ES-I3 (cell line): Measurements from ENCODE around the gene GINS1.

Experiments used
- H3K36me3 ChIP-seq: 2 replicates; pipeline ENCODE4 v1.6.1; 2013; ENCODE audit warnings: mild to moderate bottlenecking, low read length, control low read depth, moderate library complexity; ENCODE audit not compliant: insufficient read depth
- H3K4me1 ChIP-seq: 2 replicates; pipeline ENCODE4 v1.6.1; 2013; ENCODE audit warnings: mild to moderate bottlenecking, control low read depth, low read length; ENCODE audit not compliant: insufficient read depth
- H3K9ac ChIP-seq: 2 replicates; pipeline ENCODE4 v1.6.1; 2013; ENCODE audit warnings: low read depth, mild to moderate bottlenecking, low read length, moderate library complexity
- H3K9me3 ChIP-seq: 2 replicates; pipeline ENCODE4 v1.6.1; 2013; ENCODE audit warnings: mild to moderate bottlenecking, low read length, moderate library complexity; ENCODE audit not compliant: control insufficient read depth, insufficient read depth

Gene GINS1

GRCh38 chr20:25378189-25378883 is 29.1 kb upstream of the GINS1 start:
- no peaks in the 10 kb centered on the region for H3K9me3 ChIP-seq
- no peak overlapping the region for H3K9ac ChIP-seq
- H3K36me3 ChIP-seq, result no peaks in the 10 kb centered on the region; the same call in 1 of the 2 replicates
- H3K4me1 ChIP-seq, result no peaks in the 10 kb centered on the region

DNA sequence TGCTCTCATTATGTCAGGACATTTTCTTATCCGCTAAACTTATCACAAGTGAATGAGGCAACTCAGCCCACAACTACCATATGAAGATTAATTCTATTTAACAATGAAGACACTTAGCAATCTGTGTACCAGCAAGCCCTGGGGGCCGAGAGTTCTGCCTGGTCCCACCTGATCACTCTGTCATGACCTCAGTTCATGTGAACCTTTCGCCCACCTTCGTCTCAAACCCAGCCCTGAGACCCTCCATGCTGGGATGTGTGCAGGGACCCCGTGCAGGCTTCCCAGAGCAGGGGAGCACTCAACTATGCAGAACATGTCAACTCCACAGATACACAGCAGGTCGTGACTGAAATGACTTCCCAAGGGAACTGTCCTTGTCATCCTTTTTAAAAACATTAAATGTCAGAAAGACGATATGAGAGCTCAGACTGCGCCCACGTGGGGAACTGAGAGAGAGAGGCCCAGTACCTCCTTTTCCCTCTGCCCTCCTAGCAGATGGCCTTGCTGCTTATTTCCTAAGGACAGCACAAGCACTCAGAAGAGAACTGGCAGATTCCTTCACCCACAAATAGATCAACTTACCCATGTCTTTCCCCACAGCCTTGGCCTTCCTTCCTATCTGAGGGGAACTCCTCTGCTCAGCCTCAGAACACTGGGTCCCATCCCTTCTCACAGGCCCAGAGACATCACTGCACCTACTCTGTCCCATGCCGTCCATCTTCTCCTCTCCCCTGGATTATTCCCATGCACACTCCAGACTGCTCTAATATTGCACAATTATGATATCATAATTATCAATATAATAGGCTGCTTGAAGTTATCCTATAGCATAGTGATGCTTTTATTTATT is 28.4 kb upstream of the GINS1 start:
- no peak overlapping the region for H3K9ac ChIP-seq
- H3K36me3 ChIP-seq, result no peaks in the 10 kb centered on the region; the same call in 1 of the 2 replicates
- no peaks in the 10 kb centered on the region for H3K9me3 ChIP-seq
- H3K4me1 ChIP-seq, result no peaks in the 10 kb centered on the region

- no peak overlapping the region for H3K9ac ChIP-seq
- H3K4me1 ChIP-seq, result no peaks in the 10 kb centered on the region
- no peaks in the 10 kb centered on the region for H3K36me3 ChIP-seq
- no peaks in the 10 kb centered on the region for H3K9me3 ChIP-seq
Observed at GRCh38 chr20:25380945-25381614, 26.4 kb upstream of the GINS1 start.

DNA sequence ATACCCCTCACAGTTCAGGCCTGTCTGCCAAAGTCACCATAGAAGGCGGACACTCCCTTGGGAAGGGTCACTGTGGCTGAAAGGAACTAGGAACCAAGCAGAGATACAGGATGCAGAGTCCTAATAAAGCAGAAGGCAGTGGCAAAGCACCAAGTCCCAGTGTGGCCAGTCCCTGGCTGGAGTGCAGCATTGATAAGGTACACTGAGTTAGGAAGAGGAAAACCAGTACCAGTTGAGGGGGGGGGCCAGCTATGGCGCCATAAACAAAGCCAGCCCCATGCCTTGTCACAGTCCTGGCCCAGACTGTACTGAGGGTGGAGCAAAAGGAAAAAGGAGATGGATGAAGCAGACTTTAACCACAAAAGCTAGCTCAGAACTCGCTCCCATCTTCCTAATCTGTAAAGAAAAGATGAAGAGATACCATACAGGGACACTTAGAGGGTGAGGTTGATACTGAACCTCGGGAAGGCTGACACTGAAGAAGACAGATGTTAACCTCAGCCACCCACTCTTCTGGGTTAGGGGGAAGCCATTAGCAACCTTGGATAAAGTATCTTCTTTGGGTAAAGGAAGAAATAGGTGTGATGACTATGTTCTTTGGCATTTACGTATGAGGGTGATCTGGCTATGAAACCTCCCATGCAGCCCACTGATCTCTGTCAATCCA is 24.6 kb upstream of the GINS1 start:
- H3K9ac ChIP-seq, result no peak overlapping the region
- H3K36me3 ChIP-seq, result no peaks in the 10 kb centered on the region
- H3K4me1 ChIP-seq, result no peaks in the 10 kb centered on the region
- H3K9me3 ChIP-seq, result no peaks in the 10 kb centered on the region

- Histone ChIP-seq H3K4me1 (no peaks in the 10 kb centered on the region; the same call in 1 of the 2 replicates), H3K36me3 (no peaks in the 10 kb centered on the region), H3K9me3 (no peaks in the 10 kb centered on the region), H3K9ac (peak overlapping the region; percentile 90)
Observed at GRCh38 chr20:25389401-25389857, 18.0 kb upstream of the GINS1 start.

DNA sequence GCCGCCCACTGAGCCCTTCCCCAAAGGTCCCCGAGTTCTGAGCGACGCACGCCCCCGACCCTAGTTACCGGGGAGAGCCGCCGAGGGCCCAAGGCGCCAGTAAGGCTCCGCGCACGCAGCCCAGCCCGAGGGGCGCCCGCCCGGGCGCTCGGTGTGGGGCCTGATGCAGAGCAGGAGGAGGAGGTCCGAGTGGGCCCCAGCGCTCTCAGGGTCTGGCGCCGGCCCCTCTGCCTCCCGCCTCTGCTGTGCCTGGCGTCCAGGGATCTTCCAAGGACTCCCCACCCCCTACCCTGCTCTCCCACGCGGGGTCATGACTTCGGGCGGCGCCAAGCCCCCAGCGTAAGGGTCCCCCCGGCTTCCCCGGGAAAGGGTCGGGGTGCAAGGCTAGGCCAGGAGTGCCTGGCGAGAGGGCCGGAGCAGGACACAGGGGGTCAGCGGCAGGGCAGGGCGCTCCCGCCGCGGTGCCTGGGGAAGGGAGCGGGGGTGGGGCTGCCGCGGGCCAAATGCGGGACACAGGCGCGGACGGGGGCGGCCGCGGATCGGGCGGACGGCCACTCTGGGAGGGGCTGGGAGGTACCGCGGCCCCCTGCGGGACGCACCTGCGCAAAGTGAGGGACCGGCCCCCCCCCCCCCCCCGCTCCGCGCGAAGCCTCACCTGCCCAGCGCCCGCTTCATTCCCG is 17.5 kb upstream of the GINS1 start:
- no peaks in the 10 kb centered on the region; the same call in 1 of the 2 replicates for H3K4me1 ChIP-seq
- H3K9me3 ChIP-seq, result no peaks in the 10 kb centered on the region
- H3K9ac ChIP-seq, result peak overlapping the region; percentile 90
- H3K36me3 ChIP-seq, result no peaks in the 10 kb centered on the region

DNA sequence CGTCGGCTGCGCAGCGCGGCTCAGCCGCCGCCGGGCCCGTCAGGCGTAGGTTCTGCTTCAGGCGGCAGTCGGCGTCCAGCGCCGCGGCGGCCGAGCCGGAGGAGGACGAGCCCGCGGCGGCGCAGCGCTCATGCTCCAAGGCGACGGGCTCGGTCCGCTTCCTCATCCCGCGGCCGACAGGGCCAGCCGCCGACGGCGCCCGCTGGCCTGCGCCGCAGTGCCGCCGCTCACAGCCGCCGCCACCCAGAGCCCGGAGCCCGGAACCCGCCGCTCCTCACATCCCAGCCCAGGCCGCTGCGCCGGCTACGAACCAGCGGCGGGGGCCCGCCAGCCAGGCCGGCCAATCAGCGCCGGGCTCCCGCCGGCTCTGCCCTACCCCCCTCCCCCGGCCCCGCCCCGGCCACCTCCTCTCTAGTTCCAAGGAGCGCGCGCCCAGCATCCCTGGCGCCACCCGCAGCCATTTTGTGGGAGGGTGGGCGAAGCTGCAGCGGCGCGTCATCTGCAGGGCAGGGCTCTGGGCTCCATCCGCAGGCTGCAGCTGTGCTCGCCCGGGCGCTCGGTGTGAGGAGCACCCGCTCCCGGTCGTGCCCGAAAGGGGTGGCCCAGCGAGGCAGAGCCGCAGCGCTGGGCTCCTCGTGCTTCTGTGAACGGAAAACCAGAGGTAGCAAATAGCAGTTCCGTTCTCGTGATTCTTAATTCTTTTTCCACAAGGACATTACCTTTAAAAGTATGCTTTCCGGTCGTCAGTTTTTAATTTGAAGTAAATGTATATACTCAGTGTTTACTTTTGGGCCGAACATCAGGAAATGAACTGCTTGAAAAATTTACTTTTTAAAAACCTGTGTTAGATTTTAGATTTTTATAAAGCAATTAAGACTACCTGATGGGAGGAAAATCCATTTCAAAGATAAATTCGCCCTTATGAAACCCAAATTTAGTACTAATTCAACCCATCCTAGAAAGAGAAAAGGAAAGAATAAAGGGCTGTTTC is 16.6 kb upstream of the GINS1 start, which contains the start of gene ABHD12:
Gene ABHD12 (minus strand): TSS at position 298 of the 991 bp plus-strand sequence. CDS start 132 bp downstream, at position 166.
- no peaks in the 10 kb centered on the region for H3K36me3 ChIP-seq
- no peaks in the 10 kb centered on the region; the same call in 1 of the 2 replicates for H3K4me1 ChIP-seq
- H3K9me3 ChIP-seq, result no peaks in the 10 kb centered on the region
- peak within 1 kb of the TSS; percentile 90 for H3K9ac ChIP-seq

- H3K36me3 ChIP-seq, result no peaks in the 10 kb centered on the region
- peaks cover 13% of the 10 kb centered on the region; the same call in 1 of the 2 replicates for H3K4me1 ChIP-seq
- H3K9me3 ChIP-seq, result no peaks in the 10 kb centered on the region
- H3K9ac ChIP-seq, result no peak overlapping the region
Observed at GRCh38 chr20:25394276-25394675, 13.2 kb upstream of the GINS1 start.

- Histone ChIP-seq H3K9me3 (no peaks in the 10 kb centered on the region), H3K36me3 (no peaks in the 10 kb centered on the region), H3K9ac (no peak overlapping the region), H3K4me1 (0 out of 2 replicates have a peak, but pooled peaks cover 13% of the 10 kb centered on the region)
Observed at GRCh38 chr20:25394996-25395395, 12.5 kb upstream of the GINS1 start.

GRCh38 chr20:25397096-25397495 is 10.4 kb upstream of the GINS1 start:
- Histone ChIP-seq H3K9me3 (no peaks in the 10 kb centered on the region), H3K9ac (no peak overlapping the region), H3K36me3 (no peaks in the 10 kb centered on the region), H3K4me1 (0 out of 2 replicates have a peak, but pooled peaks cover 13% of the 10 kb centered on the region)

DNA sequence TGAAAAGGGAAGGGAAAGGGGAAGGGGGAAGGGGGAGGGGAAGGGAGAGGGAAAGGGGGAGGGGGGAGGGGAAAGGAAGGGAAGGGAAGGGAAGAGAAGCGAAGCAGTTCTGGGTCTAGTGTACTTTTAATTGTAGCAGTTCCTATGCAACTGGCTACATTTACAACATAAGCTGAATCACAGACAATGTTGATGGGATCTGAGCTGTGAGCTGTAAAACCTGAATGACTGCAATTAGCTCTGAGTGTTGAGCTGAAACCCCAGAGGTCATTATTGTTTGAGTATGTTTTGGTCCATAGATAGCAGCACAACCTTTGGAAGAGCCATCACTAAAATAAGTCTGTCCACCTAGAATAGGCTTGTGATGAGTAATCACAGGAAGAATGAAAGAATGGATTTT is 9.7 kb upstream of the GINS1 start:
- Histone ChIP-seq H3K4me1 (0 out of 2 replicates have a peak, but pooled peaks cover 13% of the 10 kb centered on the region), H3K9ac (no peak overlapping the region), H3K9me3 (peaks cover 4% of the 10 kb centered on the region; the same call in 1 of the 2 replicates), H3K36me3 (no peaks in the 10 kb centered on the region)

- H3K9me3 ChIP-seq, result peaks cover 8% of the 10 kb centered on the region; the same call in 1 of the 2 replicates
- no peak overlapping the region for H3K9ac ChIP-seq
- H3K4me1 ChIP-seq, result 0 out of 2 replicates have a peak, but pooled peaks cover 13% of the 10 kb centered on the region
- no peaks in the 10 kb centered on the region for H3K36me3 ChIP-seq
Observed at GRCh38 chr20:25398376-25399036, 9.0 kb upstream of the GINS1 start.
